Measurements from ENCODE around the gene SSR3. TPM values are rescaled to one million over a fixed set of nuclear protein-coding genes. Genes with fewer than 3 reads are reported as not detected.

Gene SSR3
- total RNA-seq, 1 experiment from 2014 or later, result 118 TPM

DNA sequence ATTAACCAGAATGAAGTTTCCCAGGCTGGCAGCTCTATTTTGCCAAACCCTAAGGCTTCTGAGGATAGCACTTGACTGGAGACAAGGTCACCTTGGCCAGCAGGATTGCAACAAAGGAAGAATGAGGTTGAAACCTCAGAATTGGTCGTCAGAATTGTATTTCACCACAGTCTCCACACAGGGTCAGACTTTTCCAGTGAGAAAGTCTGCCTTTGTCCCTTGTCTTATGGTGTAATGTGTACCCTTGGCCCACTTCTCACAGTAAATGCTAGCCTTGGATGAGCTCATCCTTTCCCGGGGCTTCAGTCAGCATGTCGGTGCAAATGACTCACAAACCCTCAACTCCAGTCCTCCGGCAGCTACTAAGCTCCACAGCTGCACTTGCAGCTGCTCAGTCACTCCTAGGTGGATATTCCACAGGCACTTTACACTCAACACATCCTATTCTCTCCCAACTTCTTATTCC, 19.7 kb downstream of the SSR3 start:
- no peak for DNase-seq
- Histone ChIP-seq H3K4me3 (ENCODE audit: insufficient read depth, low read depth, low read length) (no peak overlapping the region), H3K27me3 (ENCODE audit: control insufficient read depth, insufficient read depth, low read length) (no peaks in the 10 kb centered on the region), H3K36me3 (replicated peaks; ENCODE audit: control insufficient read depth, insufficient read depth, low read length) (peaks cover 3% of the 10 kb centered on the region)

DNA sequence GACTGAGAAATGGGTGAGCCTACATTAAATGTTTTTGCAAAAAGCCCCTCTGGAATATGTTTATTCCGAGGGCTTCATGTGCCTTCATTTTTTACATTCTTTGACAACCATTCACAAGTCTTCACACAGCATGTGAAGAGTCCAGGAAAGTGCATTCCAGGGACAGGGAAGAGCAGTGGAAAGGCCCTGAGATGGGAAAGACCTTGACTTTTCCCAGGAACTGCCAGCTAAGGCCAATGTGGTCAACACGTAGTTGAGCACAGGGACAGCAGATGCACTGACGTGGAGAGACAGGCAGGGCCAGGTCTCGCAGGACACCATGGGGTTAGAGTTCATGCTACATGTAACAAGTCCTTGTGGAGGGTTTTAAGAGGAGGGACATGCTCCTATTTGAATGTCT, 21.7 kb downstream of the SSR3 start:
- no peak for DNase-seq
- Histone ChIP-seq H3K36me3 (replicated peaks; ENCODE audit: control insufficient read depth, insufficient read depth, low read length) (no peaks in the 10 kb centered on the region; the same call in none of the 2 replicates), H3K4me3 (ENCODE audit: insufficient read depth, low read depth, low read length) (no peak overlapping the region), H3K27me3 (ENCODE audit: control insufficient read depth, insufficient read depth, low read length) (no peaks in the 10 kb centered on the region)

DNA sequence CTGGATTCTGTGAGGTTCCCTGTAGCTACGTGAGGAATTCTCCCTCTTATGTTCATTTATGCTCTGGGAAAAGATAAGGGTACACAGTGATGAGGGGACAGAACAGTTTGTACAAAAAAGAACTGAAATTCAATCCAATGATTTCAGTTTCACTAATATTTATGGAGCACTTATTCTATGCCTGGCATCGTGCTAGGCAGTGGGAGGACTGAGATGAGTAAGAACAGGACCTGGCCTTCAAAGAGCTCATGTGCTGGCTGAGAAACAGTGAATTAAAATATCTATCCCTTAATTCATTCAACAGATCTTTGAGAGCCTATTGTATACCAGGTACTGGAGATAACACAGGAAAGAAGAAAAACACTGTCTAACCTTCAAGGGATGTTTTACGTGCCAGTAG, 22.2 kb downstream of the SSR3 start:
- H3K36me3 ChIP-seq (replicated peaks; ENCODE audit: control insufficient read depth, insufficient read depth, low read length), result no peaks in the 10 kb centered on the region; the same call in none of the 2 replicates
- DNase-seq, result no peak
- no peak overlapping the region for H3K4me3 ChIP-seq (ENCODE audit: insufficient read depth, low read depth, low read length)
- no peaks in the 10 kb centered on the region for H3K27me3 ChIP-seq (ENCODE audit: control insufficient read depth, insufficient read depth, low read length)

DNA sequence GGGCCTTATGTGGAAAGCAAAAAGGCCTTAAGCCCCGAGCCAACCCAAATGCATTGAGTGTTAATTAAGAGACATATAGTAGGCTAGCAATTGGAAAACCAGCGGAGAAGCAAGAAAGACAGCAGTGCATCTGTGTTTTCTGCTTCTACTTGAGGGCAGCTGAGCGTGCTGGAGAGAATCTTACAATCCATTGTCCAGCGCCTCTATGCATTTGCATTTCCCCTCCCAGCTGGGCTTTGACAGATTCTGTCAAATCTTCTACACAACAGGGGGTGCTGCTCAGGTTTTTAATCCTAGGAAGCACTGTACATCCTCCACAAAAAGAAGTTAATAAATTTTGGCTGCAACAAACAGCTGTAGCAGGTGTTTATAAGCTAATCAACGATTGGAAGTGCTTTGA, 23.9 kb downstream of the SSR3 start:
- Histone ChIP-seq H3K4me3 (ENCODE audit: insufficient read depth, low read depth, low read length) (no peak overlapping the region), H3K36me3 (replicated peaks; ENCODE audit: control insufficient read depth, insufficient read depth, low read length) (no peaks in the 10 kb centered on the region), H3K27me3 (ENCODE audit: control insufficient read depth, insufficient read depth, low read length) (no peaks in the 10 kb centered on the region)
- DNase-seq, result no peak

DNA sequence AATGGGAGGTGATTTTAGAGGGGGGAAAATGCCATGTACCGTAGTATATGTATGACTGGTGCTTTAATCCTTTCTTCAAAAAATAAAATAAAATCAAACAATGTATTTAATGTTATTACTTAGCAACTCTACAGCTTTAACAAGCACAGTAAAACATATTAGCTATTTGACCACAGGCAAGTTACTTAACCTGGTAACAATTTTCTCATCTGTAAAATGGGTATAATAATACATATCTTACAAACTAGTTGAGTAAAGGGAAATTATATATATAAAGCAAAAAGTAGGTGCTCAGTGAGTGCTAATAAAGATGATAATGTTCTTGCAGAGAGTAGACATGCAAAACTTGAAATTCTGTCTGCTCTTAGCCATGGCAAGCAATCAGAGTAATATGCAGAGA, 27.9 kb downstream of the SSR3 start:
- H3K36me3 ChIP-seq (replicated peaks; ENCODE audit: control insufficient read depth, insufficient read depth, low read length), result no peaks in the 10 kb centered on the region
- H3K27me3 ChIP-seq (ENCODE audit: control insufficient read depth, insufficient read depth, low read length), result no peaks in the 10 kb centered on the region
- no peak overlapping the region for H3K4me3 ChIP-seq (ENCODE audit: insufficient read depth, low read depth, low read length)
- no peak for DNase-seq

DNA sequence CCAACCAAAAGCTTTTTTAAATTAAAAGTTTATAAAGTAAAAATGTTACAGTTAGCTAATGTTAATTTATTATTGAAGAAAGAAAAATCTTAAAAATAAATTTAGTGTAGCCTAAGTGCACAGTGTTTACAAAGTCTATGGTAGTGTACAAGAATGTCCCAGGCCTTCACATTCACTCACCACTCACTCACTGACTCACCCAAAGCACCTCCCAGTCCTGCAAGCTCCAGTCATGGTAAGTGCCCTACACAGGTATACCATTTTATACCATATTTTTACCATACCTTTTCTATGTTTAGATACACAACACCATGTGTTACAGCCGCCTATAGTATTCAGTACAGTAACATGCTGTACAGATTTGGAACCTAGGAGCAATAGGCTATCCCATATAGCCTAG, 29.1 kb downstream of the SSR3 start:
- H3K27me3 ChIP-seq (ENCODE audit: control insufficient read depth, insufficient read depth, low read length), result no peaks in the 10 kb centered on the region
- no peak for DNase-seq
- no peak overlapping the region for H3K4me3 ChIP-seq (ENCODE audit: insufficient read depth, low read depth, low read length)
- no peaks in the 10 kb centered on the region for H3K36me3 ChIP-seq (replicated peaks; ENCODE audit: control insufficient read depth, insufficient read depth, low read length)

DNA sequence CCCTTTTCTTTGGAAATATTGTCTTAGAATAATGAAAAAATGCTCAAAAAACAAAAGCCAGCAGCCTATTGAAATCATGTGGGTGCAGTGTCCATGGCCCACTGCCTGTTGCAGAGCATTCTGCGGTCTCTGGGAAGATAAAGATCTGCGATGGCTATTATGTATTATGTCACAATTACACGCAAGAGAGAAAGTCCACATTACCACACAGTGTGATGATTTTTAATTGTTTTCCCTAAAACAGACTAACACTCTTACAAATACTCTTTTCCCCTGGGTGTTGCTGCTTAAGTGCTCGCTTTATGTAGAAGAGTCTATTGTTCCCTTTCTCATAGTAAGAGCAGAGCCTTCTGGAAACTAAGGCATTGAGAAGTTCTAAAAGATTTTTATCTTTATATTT, 32.2 kb downstream of the SSR3 start:
- no peaks in the 10 kb centered on the region for H3K36me3 ChIP-seq (replicated peaks; ENCODE audit: control insufficient read depth, insufficient read depth, low read length)
- H3K27me3 ChIP-seq (ENCODE audit: control insufficient read depth, insufficient read depth, low read length), result no peaks in the 10 kb centered on the region
- no peak overlapping the region for H3K4me3 ChIP-seq (ENCODE audit: insufficient read depth, low read depth, low read length)
- no peak for DNase-seq

DNA sequence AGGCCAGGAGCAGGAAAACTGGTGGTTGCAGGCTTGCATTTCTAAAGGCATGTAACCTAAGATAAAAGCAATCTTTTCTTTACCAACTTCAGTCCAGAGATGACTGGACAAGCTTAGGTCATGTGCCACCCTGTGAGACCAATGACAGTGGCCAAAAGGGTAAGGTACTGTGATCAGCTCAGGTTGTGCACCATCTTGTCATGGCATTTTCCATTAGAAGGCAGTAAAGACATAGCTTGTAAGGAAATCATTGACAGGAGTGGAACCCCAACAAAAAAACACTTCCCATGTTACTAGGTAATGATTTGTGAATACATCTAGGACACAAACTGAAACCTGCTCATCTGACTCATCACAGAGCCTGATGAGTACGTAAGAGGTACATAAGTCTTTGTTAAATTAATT, 35.2 kb downstream of the SSR3 start:
- H3K4me3 ChIP-seq (ENCODE audit: insufficient read depth, low read depth, low read length), result no peak overlapping the region
- no peak for DNase-seq
- no peaks in the 10 kb centered on the region for H3K36me3 ChIP-seq (replicated peaks; ENCODE audit: control insufficient read depth, insufficient read depth, low read length)
- H3K27me3 ChIP-seq (ENCODE audit: control insufficient read depth, insufficient read depth, low read length), result no peaks in the 10 kb centered on the region

DNA sequence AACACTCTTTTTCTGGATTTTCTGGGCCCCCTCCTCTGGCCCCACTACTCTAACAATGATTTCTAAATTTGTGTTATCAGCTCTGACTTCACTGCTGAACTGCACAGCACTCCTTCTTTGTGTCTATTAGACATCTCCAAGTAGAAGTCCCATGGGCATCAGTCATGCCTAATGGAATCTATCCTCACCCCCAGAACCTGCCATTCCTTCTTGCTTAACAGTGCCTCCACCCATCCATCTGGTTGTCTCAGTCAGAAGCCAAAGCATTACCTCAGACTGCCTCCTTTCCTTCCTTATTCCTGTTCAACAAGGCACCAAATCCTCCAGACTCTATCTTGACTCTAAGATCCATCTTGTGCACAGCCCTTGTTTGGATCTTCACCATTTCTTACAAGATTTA, 36.2 kb downstream of the SSR3 start:
- no peaks in the 10 kb centered on the region for H3K27me3 ChIP-seq (ENCODE audit: control insufficient read depth, insufficient read depth, low read length)
- DNase-seq, result no peak
- no peak overlapping the region for H3K4me3 ChIP-seq (ENCODE audit: insufficient read depth, low read depth, low read length)
- H3K36me3 ChIP-seq (replicated peaks; ENCODE audit: control insufficient read depth, insufficient read depth, low read length), result no peaks in the 10 kb centered on the region

DNA sequence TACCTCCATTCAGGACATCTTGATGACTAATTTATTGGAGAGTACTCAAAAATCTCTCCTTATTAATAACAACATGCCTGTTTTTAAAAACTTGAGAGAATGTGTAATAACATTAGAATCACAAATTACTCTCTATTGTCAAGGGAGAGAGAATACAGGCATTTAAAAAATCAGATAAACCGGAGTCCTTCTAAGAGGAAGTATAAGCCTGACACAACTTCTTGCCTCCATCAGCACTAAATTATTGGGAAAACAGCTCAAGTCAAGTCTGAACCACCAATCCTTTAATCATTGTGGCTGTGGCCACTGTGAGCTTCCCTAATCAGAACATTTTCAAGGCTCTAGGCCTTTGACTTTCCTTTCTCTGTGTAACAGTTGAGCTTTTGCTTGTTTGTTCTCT, 38.0 kb downstream of the SSR3 start:
- Histone ChIP-seq H3K27me3 (ENCODE audit: control insufficient read depth, insufficient read depth, low read length) (no peaks in the 10 kb centered on the region), H3K4me3 (ENCODE audit: insufficient read depth, low read depth, low read length) (no peak overlapping the region), H3K36me3 (replicated peaks; ENCODE audit: control insufficient read depth, insufficient read depth, low read length) (no peaks in the 10 kb centered on the region)
- no peak for DNase-seq

DNA sequence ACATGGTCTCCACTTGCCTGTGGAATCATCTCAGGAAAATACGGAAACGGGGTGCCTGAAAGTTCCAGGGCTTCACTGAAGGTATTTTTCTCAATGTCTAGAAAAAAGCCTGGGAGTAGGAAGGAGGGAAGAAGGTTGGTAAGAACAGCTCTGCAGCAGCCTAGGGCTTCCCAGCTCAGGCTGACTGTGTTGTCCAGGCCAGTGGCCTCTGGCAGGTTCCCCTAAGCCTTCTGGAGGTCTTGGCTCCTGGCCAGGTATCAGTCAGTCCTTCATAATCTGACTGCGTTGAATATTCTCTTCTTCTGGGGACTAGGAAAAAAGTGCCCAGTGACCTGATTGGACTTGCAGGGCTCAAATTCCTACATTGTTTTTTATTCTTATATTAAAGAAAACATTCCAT, 38.6 kb downstream of the SSR3 start:
- no peak for DNase-seq
- H3K36me3 ChIP-seq (replicated peaks; ENCODE audit: control insufficient read depth, insufficient read depth, low read length), result no peaks in the 10 kb centered on the region
- no peaks in the 10 kb centered on the region for H3K27me3 ChIP-seq (ENCODE audit: control insufficient read depth, insufficient read depth, low read length)
- H3K4me3 ChIP-seq (ENCODE audit: insufficient read depth, low read depth, low read length), result no peak overlapping the region

DNA sequence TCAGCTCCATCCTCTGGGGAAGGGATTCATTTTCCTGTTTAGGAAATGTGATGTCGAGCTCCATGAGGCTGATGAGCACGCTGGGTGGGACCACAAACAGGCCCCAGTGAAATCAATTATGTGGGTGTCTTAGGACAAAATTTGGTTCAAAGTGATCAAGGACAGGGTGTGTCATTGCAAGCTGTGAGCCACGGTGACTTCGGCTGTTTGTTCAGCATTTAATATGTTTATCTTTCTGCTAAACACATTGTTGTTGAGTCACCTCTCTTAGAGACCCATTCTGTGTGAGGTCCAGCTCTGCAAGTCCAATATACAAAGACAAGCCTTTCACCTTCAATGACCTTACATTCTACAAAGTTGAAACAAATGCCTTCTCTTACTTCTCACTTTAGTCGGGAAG, 41.3 kb downstream of the SSR3 start:
- H3K36me3 ChIP-seq (replicated peaks; ENCODE audit: control insufficient read depth, insufficient read depth, low read length), result no peaks in the 10 kb centered on the region
- H3K4me3 ChIP-seq (ENCODE audit: insufficient read depth, low read depth, low read length), result no peak overlapping the region
- no peak for DNase-seq
- H3K27me3 ChIP-seq (ENCODE audit: control insufficient read depth, insufficient read depth, low read length), result no peaks in the 10 kb centered on the region

DNA sequence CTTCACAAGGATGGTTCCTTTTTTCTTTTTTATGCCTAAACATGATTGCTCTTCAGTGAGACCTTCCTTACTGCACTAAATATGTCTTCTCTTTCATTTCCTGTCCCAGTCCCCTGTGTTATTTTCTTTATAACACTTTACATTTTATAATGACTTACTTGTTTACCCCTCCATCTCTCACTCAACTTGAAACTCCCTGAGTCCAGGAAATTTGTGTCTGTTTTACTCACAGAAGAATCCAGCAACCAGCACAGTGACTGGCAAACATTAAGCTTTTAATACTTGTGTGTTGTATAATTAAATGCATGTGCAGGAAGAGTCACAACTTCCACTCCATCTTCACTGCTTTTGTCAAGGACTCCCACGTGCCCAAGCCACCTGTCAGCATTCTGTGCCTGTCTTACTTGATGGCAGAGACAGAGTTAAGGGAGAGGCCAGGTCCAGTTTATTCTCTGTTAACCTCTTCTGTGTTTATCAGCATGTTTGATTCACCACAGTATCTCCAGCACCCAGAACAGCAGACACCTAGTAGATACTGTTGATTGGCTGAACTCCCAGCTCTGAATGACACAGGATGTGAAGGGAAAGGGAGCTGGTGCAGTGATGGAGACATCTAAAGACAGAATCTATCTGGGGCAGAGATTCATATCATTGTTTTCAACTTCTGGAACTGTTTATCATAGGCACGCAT, 42.8 kb downstream of the SSR3 start:
- no peaks in the 10 kb centered on the region for H3K27me3 ChIP-seq (ENCODE audit: control insufficient read depth, insufficient read depth, low read length)
- no peaks in the 10 kb centered on the region for H3K36me3 ChIP-seq (replicated peaks; ENCODE audit: control insufficient read depth, insufficient read depth, low read length)
- H3K4me3 ChIP-seq (ENCODE audit: insufficient read depth, low read depth, low read length), result no peak overlapping the region
- DNase-seq, result no peak

DNA sequence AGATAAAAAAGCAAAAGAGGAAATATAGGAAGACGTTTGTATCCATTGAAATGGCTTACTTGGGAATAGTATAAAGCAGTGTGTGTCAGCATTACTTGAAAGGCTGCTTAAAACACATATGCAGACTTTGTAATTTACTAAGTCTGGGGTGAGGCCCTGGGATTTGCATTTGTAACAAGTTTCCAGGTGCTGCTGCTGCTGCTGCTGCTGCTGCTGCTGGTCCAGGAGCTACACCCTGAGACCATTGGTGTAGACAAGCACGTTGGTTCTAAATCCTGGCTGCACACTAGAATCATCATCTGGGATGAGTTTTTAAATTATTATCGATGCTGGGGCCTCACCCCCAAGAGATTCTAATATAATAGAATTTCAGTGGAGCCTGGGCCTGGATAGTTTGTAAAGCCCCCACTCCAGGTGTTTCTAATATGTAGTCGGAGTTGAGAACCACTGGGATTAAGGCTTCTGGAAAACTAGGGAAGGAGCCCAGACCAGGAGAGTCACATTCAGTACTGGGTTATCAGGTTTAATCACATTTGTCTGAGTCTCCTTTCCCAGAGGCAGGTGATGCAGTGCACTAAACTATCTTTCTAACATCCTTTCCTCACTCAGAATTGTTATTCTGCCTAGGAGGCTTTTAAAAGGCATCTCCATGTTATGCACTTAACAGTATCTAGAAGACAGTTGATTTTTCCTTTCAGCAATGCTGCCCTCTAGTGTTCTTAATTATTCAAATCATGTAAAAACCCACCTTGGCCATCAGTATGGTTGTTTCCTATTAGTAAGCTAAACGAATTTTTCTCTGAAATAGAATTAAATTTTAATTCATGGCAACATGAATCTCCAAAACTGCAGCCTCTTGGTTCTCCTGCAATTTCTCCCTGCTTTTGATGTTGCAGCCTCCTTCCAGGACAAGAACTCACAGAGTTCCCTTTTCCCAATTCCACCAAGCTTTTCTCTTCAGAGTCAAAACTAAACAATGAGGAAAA, 45.4 kb downstream of the SSR3 start:
- Histone ChIP-seq H3K27me3 (ENCODE audit: control insufficient read depth, insufficient read depth, low read length) (no peaks in the 10 kb centered on the region), H3K4me3 (ENCODE audit: insufficient read depth, low read depth, low read length) (no peak overlapping the region), H3K36me3 (replicated peaks; ENCODE audit: control insufficient read depth, insufficient read depth, low read length) (no peaks in the 10 kb centered on the region)
- peak; percentile 71 for DNase-seq

DNA sequence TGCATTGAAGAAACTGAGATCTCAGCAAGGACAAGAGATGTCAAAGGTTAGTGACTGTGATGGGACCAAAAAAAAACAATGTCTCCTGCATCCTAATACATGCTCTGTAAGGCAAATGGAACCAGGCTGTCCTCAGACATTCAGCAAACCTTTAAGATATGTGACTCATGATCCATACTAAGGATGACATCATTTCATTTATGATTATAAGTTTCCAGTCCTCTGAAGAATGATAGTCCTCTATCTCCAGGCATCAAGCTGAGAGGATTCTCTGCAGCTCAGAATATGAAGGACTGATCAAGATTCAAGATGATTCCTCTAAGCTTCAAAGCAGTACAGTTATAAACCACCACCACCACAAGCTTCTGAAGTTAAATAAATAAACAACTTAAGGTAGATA, 47.6 kb downstream of the SSR3 start:
- Histone ChIP-seq H3K27me3 (ENCODE audit: control insufficient read depth, insufficient read depth, low read length) (no peaks in the 10 kb centered on the region), H3K36me3 (replicated peaks; ENCODE audit: control insufficient read depth, insufficient read depth, low read length) (no peaks in the 10 kb centered on the region), H3K4me3 (ENCODE audit: insufficient read depth, low read depth, low read length) (no peak overlapping the region)
- no peak for DNase-seq

Data from H7 (cell line).